NB4 (cell line): ENCODE data around the gene USP3.

Experiments
- DNase-seq: peaks from one replicate; pipeline ENCODE4 v3.0.0; 2010; ENCODE audit warnings: low read depth
- H3K4me3 ChIP-seq: one replicate; pipeline ENCODE4 v1.5.1; 2011; ENCODE audit warnings: mild to moderate bottlenecking, low read depth, low read length, moderate library complexity
- MYC ChIP-seq: IDR thresholded peaks from 2 replicates; pipeline ENCODE4 v1.6.1; 2011; ENCODE audit warnings: low read depth, low read length
- POLR2A ChIP-seq: IDR thresholded peaks from 2 replicates; pipeline ENCODE4 v1.6.1; 2011; ENCODE audit warnings: mild to moderate bottlenecking; ENCODE audit not compliant: insufficient read length; ENCODE audit errors: extremely low read depth
- TF ChIP-seq, protein P1 (sequence below): IDR thresholded peaks from one replicate; pipeline ENCODE4 v1.5.1; 2012; ENCODE audit warnings: low read depth, low read length
- TF ChIP-seq, protein P2 (sequence below): IDR thresholded peaks from 2 replicates; pipeline ENCODE4 v1.6.1; 2011; ENCODE audit warnings: low read depth, low read length

Gene USP3

DNA sequence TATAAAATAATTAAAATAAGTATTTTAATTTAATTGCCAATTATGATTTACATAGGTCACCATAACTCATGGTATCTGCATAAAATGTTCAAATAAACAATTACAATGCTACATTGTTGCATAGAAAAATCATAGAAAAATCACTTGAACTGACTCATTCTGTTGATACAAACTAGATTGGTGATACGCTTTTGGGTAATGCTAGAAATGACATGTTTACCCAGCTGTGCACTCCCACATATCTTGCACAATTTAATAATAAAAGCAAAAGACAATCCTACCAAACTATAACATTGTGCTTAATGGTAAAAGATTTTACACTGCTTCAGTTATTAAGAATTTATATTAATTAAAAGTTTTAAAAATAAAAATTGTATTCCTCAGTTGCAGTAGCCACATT lies 47.0 kb downstream of the USP3 start:
- no peak for DNase-seq
- TF ChIP-seq, protein P1, sequence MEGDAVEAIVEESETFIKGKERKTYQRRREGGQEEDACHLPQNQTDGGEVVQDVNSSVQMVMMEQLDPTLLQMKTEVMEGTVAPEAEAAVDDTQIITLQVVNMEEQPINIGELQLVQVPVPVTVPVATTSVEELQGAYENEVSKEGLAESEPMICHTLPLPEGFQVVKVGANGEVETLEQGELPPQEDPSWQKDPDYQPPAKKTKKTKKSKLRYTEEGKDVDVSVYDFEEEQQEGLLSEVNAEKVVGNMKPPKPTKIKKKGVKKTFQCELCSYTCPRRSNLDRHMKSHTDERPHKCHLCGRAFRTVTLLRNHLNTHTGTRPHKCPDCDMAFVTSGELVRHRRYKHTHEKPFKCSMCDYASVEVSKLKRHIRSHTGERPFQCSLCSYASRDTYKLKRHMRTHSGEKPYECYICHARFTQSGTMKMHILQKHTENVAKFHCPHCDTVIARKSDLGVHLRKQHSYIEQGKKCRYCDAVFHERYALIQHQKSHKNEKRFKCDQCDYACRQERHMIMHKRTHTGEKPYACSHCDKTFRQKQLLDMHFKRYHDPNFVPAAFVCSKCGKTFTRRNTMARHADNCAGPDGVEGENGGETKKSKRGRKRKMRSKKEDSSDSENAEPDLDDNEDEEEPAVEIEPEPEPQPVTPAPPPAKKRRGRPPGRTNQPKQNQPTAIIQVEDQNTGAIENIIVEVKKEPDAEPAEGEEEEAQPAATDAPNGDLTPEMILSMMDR = no peak
- TF ChIP-seq MYC (no peak), POLR2A (no peak)
- TF ChIP-seq, protein P2, sequence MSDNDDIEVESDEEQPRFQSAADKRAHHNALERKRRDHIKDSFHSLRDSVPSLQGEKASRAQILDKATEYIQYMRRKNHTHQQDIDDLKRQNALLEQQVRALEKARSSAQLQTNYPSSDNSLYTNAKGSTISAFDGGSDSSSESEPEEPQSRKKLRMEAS = no peak

DNA sequence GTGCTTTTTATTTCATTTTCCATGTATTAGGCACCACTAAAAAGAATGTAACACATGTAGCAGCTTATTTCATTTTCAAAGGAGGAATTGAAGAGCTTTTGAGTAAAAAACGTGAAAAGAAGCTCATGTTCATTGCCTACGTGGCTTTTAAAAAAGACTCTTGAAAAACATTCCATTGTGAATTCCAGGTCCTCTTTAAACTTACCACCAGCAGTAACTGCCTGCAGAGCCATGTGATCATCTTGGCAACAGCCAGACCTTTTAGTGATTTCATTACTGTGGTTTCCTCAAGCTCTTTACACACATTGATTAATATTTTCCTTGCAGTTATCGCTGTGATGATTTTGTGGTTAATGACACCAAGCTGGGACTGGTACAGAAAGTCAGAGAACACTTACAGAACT lies 49.0 kb downstream of the USP3 start:
- DNase-seq = no peak
- no peak overlapping the region for H3K4me3 ChIP-seq
- TF ChIP-seq, protein P1 = no peak
- TF ChIP-seq POLR2A (no peak), MYC (no peak)
- TF ChIP-seq, protein P2 = no peak

More for the DNA sequence above, 47.0 kb downstream of the USP3 start:
- H3K4me3 ChIP-seq = no peak overlapping the region

DNA sequence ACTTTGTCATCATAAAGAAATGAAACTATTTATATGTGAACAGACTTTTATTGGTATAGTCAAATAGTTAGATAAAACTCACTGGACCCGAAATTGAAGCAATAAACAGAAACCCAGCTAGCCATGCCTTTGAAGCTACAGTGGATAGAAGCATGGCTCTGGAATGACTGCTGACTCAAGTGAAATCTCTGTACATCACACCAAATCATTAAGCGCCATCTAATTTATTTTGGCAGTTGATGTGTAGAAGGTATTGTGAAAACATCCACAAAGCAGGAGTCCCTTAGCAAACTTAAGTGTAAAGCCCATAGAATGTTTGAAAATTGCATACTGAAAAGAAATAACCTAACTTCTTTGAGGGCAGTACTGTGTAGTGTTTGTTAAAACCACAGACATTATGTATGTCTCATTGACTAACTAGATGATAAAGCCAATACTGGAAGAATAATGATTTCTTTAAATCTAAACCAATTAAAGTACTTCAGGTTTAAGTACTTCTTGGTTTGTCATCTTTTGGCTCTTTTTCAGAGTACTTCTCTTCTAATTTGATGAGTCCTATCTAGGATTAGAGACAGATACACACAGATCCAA lies 50.0 kb downstream of the USP3 start:
- TF ChIP-seq, protein P2 = no peak
- TF ChIP-seq, protein P1 = no peak
- TF ChIP-seq MYC (no peak), POLR2A (no peak)
- H3K4me3 ChIP-seq = no peak overlapping the region
- no peak for DNase-seq

GRCh38 chr15:63555507-63555906 lies 51.1 kb downstream of the USP3 start:
- TF ChIP-seq MYC = no peak
- no peak for DNase-seq
- H3K4me3 ChIP-seq = no peak overlapping the region

GRCh38 chr15:63556246-63556645 lies 51.9 kb downstream of the USP3 start:
- H3K4me3 ChIP-seq = no peak overlapping the region
- TF ChIP-seq POLR2A = no peak
- no peak for TF ChIP-seq MYC
- TF ChIP-seq, protein P1 = no peak
- TF ChIP-seq, protein P2 = no peak
- no peak for DNase-seq

GRCh38 chr15:63556736-63557135 lies 52.3 kb downstream of the USP3 start:
- no peak for TF ChIP-seq POLR2A
- TF ChIP-seq, protein P2 = no peak
- no peak for TF ChIP-seq MYC
- TF ChIP-seq, protein P1 = no peak
- no peak for DNase-seq
- H3K4me3 ChIP-seq = no peak overlapping the region
